HG03565 (cell line): ENCODE results near the gene MOGAT2.
"Not testable (repeated sequence)": the region's sequence is repeated elsewhere in the genome, so short reads cannot be mapped to it uniquely, and the experiment has no call there.

Experiments used
- ATAC-seq: cut with Tn5 transposase; IDR thresholded peaks from one replicate; pipeline ENCODE4 v1.9.1; 2021; ENCODE audit warnings: mild to moderate bottlenecking, moderate library complexity; ENCODE audit not compliant: unreplicated experiment

The MOGAT2 gene

GRCh38 chr11:75718419-75719339, 1.0 kb downstream of the MOGAT2 start:
- ATAC-seq: no peak

- no peak for ATAC-seq
Measured at GRCh38 chr11:75719340-75720239, 2.0 kb downstream of the MOGAT2 start.

- no peak for ATAC-seq
Measured at GRCh38 chr11:75720639-75721038, 3.0 kb downstream of the MOGAT2 start.

- ATAC-seq: no peak
Measured at GRCh38 chr11:75721852-75722668, 4.4 kb downstream of the MOGAT2 start.

GRCh38 chr11:75722669-75723042, 5.0 kb downstream of the MOGAT2 start:
- ATAC-seq: no peak

GRCh38 chr11:75725547-75726320, 8.1 kb downstream of the MOGAT2 start:
- ATAC-seq: no peak

- ATAC-seq: no peak
Measured at GRCh38 chr11:75728992-75729391, 11.4 kb downstream of the MOGAT2 start.

- no peak for ATAC-seq
Measured at GRCh38 chr11:75731095-75731494, 13.5 kb downstream of the MOGAT2 start.

- no peak for ATAC-seq
Measured at GRCh38 chr11:75733071-75733430, 15.4 kb downstream of the MOGAT2 start.

GRCh38 chr11:75733431-75734107, 15.9 kb downstream of the MOGAT2 start:
- ATAC-seq: no peak

- no peak for ATAC-seq
Measured at GRCh38 chr11:75734491-75735180, 17.0 kb downstream of the MOGAT2 start.

- ATAC-seq: no peak
Measured at GRCh38 chr11:75735181-75735845, 17.7 kb downstream of the MOGAT2 start.

- ATAC-seq: no peak
Measured at GRCh38 chr11:75737314-75737713, 19.7 kb downstream of the MOGAT2 start.

GRCh38 chr11:75740681-75741080, 23.0 kb downstream of the MOGAT2 start:
- no peak for ATAC-seq

- not testable (repeated sequence) for ATAC-seq
Measured at GRCh38 chr11:75743159-75743558, 25.5 kb downstream of the MOGAT2 start.

- ATAC-seq: no peak
Measured at GRCh38 chr11:75743711-75744563, 26.3 kb downstream of the MOGAT2 start.

- no peak for ATAC-seq
Measured at GRCh38 chr11:75745807-75746206, 28.2 kb downstream of the MOGAT2 start.
